Measurements from ENCODE around the gene GRID2. TPM values are rescaled to one million over a fixed set of nuclear protein-coding genes. Genes with fewer than 3 reads are reported as not detected.

The GRID2 gene
- total RNA-seq, 2 donors from 2014 or later, result not detected

GRCh38 chr4:93303440-93303839 lies 999.7 kb downstream of the GRID2 start:
- no peaks in the 10 kb centered on the region for H3K9me3 ChIP-seq
- H3K9ac ChIP-seq (ENCODE audit: low read depth in 2 of 2, low read length in 2 of 2), result no peak overlapping the region
- no peaks in the 10 kb centered on the region for H3K36me3 ChIP-seq
- no peak for DNase-seq
- H3K4me1 ChIP-seq, result no peaks in the 10 kb centered on the region
- TF ChIP-seq, protein P1, sequence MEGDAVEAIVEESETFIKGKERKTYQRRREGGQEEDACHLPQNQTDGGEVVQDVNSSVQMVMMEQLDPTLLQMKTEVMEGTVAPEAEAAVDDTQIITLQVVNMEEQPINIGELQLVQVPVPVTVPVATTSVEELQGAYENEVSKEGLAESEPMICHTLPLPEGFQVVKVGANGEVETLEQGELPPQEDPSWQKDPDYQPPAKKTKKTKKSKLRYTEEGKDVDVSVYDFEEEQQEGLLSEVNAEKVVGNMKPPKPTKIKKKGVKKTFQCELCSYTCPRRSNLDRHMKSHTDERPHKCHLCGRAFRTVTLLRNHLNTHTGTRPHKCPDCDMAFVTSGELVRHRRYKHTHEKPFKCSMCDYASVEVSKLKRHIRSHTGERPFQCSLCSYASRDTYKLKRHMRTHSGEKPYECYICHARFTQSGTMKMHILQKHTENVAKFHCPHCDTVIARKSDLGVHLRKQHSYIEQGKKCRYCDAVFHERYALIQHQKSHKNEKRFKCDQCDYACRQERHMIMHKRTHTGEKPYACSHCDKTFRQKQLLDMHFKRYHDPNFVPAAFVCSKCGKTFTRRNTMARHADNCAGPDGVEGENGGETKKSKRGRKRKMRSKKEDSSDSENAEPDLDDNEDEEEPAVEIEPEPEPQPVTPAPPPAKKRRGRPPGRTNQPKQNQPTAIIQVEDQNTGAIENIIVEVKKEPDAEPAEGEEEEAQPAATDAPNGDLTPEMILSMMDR (IDR thresholded peaks at IDR 0.05), result no peak
- H3K4me3 ChIP-seq, result no peak overlapping the region
- H3K27me3 ChIP-seq, result no peaks in the 10 kb centered on the region
- H3K27ac ChIP-seq, result no peak overlapping the region
- intact Hi-C loops (cut with DNase I), result no loop called here

- H3K27ac ChIP-seq, result no peak overlapping the region
- H3K9ac ChIP-seq (ENCODE audit: low read depth in 2 of 2, low read length in 2 of 2), result no peak overlapping the region
- no peaks in the 10 kb centered on the region for H3K36me3 ChIP-seq
- TF ChIP-seq, protein P1 (IDR thresholded peaks at IDR 0.05), result no peak
- intact Hi-C loops (cut with DNase I), result no loop called here
- H3K4me1 ChIP-seq, result no peaks in the 10 kb centered on the region
- no peaks in the 10 kb centered on the region for H3K9me3 ChIP-seq
- no peak for DNase-seq
- no peak overlapping the region for H3K4me3 ChIP-seq
- no peaks in the 10 kb centered on the region for H3K27me3 ChIP-seq
Observed at GRCh38 chr4:93312299-93312698, 1008.5 kb downstream of the GRID2 start.

DNA sequence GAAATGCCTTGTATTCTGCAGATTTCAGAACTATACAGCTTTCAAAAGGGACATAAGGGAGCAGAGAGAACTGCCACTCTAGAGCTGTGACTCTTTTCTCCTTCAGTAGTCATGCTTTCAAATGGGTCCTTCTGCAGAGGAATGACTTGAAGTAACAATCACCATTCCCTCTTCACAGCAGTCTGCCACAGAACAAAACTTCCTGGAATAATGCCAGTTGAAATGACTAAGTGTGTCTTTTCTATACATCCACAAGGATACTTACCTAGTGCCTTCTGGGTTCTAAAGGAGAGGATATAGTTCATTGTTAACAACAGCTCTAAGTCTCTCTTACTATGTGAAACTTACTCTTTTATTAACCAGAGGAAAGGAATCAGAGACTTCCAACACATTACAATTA lies 1009.4 kb downstream of the GRID2 start:
- Histone ChIP-seq H3K27me3 (no peaks in the 10 kb centered on the region), H3K4me1 (no peaks in the 10 kb centered on the region), H3K36me3 (no peaks in the 10 kb centered on the region), H3K4me3 (no peak overlapping the region), H3K27ac (no peak overlapping the region), H3K9me3 (no peaks in the 10 kb centered on the region), H3K9ac (ENCODE audit: low read depth in 2 of 2, low read length in 2 of 2) (no peak overlapping the region)
- intact Hi-C loops (cut with DNase I), result no loop called here
- TF ChIP-seq, protein P1 (IDR thresholded peaks at IDR 0.05), result no peak
- no peak for DNase-seq

GRCh38 chr4:93317057-93317456 lies 1013.3 kb downstream of the GRID2 start:
- TF ChIP-seq, protein P1 (IDR thresholded peaks at IDR 0.05), result no peak
- no peak for DNase-seq
- intact Hi-C loops (cut with DNase I), result no loop called here

DNA sequence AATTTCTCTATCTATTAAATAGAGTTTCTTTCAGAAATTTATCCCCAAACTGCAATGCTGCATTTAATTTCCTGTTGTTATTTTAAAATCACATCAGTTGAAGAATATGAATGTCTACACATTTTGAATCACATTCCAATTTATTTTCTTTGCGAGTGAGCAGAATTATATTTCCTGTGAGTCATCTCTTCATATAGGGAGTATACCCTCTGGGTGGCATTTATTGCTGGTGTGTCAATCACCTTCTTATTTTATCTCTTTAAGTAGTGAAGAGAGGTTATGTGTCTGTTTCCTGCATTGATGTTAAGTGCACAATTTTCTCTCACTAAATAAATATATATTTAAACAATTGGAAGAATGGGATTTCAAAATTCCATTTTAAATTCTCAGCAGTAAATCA lies 1013.8 kb downstream of the GRID2 start:
- Histone ChIP-seq H3K9me3 (no peaks in the 10 kb centered on the region), H3K27ac (no peak overlapping the region)

More at GRCh38 chr4:93317057-93317456, 1013.3 kb downstream of the GRID2 start:
- Histone ChIP-seq H3K36me3 (no peaks in the 10 kb centered on the region), H3K9me3 (no peaks in the 10 kb centered on the region), H3K4me1 (no peaks in the 10 kb centered on the region), H3K4me3 (no peak overlapping the region), H3K27me3 (no peaks in the 10 kb centered on the region), H3K9ac (ENCODE audit: low read depth in 2 of 2, low read length in 2 of 2) (no peak overlapping the region), H3K27ac (no peak overlapping the region)

More for the DNA sequence above, 1013.8 kb downstream of the GRID2 start:
- Histone ChIP-seq H3K4me1 (no peaks in the 10 kb centered on the region), H3K9ac (ENCODE audit: low read depth in 2 of 2, low read length in 2 of 2) (no peak overlapping the region), H3K27me3 (no peaks in the 10 kb centered on the region), H3K4me3 (no peak overlapping the region), H3K36me3 (no peaks in the 10 kb centered on the region)
- intact Hi-C loops (cut with DNase I), result no loop called here
- TF ChIP-seq, protein P1 (IDR thresholded peaks at IDR 0.05), result no peak
- no peak for DNase-seq
